HG02623 (cell line): ENCODE data around the gene PTTG1.
A peak's percentile ranks its signal among the peaks of the same experiment; 100 is the strongest.

ENCODE experiments used
- ATAC-seq: cut with Tn5 transposase; IDR thresholded peaks from one replicate; pipeline ENCODE4 v1.9.1; 2021; ENCODE audit warnings: moderate library complexity; ENCODE audit not compliant: unreplicated experiment

PTTG1 gene

DNA sequence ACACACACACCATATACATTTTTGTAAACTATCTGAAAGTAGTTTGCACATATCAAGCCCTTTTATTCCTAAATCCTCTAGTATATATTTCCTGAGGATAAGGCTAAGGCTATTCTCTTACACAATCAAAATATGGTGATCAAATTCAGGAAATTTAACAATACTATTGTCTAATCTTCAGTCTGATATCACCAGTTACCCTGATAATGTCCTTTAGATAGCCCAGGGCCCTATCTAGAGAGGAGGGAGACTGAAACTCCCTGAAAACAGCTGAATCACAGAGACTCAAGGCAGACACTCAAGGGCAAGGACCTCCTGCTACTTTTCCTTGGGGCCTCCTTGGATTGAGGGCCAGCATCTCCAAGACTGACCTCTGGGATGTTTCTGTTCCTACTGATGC lies 30.4 kb downstream of the PTTG1 start:
- ATAC-seq, result no peak

DNA sequence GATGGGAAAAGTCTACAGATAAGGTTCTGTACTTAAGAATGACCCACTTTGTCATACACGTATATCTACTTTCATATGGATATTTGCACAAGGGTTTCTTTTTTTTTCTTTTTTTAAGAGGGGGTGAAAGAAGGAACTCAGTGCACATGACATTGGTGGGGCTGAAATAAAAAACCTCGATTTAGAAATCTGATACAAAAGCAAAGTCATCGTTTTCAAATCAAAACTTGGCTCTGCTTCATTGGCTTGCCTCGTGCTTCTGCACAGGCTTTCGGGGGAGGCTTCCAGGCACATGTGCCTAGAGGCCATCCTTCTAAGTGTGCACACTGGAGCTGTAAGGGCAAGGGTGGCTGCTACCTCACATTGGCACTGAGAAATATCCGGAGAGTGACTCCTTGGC lies 31.1 kb downstream of the PTTG1 start:
- ATAC-seq, result no peak

DNA sequence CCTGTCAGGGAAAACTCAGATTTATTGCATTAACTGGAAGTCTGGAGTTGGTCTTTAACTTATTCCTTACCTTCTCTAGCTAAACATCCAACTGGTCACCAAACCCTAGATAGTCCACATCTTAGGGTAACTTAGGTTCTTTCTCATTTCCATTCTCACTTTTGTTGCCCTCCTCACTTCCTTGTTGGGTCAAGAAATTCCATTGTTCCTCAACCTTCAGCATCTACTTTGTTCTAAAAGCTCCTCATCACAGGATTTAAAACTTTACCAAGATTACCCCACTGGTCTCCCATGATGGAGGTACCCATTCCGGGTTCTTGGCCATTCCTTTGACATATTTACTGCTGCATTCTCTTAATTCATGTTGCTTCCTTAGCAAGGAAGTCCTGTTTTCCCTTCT lies 32.1 kb downstream of the PTTG1 start:
- ATAC-seq, result no peak

DNA sequence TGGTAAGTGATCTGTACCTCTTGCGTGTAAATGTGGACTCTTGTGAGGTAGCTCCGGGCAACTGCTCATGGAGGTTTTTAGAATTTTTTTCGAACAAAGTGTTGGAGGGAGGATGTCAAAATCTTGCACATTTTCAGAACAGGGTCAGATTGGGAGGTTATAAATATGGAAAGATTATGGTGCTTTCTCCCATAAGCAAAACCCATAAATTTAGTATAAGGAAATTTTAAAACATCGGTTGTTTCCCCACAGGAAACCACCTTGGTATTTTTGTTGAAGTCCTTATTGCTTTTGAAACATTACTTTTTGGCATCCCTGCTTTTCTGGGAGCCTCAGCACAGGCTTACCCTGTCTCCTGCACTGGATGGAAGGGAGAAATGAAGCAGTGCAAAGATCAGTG lies 33.9 kb downstream of the PTTG1 start:
- no peak for ATAC-seq

- ATAC-seq, result no peak
Measured at GRCh38 chr5:160456480-160457177, 35.0 kb downstream of the PTTG1 start.

DNA sequence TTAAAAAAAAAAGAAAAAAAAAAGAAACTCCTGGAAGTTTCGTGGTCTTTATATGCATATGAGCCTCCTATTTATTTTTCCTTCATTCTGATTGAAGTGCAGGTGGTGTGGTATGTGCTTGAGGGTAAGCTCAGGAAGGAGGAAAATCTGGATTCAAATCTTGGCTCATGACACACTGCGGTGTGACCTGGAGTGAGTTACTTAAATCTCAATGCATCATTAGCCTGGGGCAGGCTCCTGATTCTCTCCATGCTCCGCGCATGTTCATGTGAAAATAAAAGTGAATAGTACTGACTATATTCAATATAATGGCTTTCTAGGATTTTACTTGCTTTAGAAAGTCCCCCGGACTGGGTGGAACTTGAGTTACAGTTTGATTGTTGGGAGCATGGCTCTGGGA lies 35.6 kb downstream of the PTTG1 start:
- no peak for ATAC-seq

DNA sequence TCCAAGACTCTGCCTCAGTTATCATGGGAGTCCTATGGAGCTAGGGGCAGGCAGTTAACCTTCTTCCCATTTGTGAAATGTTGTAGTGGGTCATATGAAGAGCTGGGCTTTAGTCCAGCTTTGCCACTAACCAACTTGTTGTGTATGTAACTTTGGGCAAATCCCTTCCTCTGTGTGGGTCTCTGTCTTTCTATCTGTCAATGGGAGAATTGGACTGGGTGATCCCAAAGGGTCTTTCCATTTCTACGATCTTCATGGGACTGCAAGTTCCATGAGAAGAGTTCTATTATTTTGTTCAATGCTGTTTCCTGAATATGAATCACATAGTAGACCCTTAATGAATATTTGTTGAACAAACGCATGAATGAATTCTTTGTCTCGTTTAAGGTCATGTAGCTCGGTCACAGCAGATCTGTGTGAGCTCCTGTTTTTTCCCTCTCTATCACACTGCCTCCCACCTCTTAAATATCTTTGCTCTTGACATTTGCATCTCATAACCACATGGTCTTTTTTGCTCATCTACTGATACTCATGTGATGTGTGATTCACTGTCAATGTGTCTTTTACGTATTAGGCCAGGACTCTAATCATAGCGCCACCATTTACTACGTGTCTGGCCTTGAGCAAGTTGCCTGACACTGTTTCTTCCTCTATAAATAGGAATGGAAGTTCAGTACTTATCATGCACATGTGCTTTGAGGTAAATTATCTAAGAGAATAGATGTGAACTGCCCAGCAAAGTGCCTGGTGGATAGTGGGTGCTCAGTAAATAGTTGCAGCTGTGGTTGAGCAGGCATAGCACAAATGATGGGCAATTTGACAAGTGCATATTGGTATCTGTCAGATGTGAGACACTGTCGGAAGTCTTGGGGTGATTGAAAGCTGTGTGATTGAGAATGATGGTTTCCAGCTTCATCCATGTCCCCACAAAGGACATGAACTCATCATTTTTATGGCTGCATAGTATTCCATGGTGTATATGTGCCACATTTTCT lies 37.4 kb downstream of the PTTG1 start:
- peak; percentile 78 for ATAC-seq

DNA sequence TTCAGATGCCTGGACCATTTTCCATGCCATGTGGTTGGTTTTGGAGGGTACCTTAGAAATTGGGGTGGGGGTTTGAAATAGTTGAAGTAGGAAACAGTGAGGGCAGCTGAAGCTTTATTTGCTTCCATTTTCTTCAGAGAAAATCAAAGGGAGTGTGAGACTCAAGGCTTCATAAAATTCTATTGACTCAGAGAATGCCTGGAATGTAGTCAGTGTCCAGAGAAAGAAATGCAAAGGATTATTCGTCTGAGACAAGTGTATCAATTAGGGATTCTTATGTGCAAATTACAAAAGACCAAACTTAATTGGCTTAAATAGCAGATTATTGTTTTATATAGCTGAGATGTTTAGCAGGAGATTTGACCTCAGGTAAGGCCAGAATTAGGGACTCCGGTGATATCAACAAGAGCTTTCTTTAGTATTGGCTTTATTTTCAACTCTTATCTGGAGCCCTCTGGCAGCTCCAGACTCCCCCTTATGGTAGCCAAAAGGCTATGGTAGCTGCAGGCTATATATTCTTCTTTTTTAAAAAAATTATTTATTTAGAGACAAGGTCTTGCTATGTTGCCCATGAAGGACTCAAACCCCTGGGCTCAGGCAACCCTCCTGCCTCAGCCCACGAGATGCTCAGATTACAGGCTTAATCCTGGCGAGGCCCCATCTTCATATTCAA lies 38.9 kb downstream of the PTTG1 start:
- no peak for ATAC-seq

DNA sequence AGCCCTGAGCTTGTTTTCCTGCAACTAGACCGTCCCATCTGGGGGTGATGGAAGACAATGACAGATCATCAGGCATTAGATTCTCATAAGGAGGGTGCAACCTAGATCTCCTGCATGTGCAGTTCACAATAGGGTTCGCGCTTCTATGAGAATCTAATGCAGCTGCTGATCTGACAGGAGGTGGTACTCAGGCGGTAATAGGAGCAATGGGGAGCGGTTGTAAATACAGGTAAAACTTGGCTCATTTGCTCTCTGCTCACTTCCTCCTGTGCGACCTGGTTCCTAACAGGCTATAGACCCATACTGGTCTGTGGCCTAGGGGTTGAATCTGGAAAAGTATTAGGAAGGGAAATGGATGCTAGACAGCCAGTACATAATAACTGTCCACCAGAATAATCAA lies 39.7 kb downstream of the PTTG1 start:
- ATAC-seq, result no peak

DNA sequence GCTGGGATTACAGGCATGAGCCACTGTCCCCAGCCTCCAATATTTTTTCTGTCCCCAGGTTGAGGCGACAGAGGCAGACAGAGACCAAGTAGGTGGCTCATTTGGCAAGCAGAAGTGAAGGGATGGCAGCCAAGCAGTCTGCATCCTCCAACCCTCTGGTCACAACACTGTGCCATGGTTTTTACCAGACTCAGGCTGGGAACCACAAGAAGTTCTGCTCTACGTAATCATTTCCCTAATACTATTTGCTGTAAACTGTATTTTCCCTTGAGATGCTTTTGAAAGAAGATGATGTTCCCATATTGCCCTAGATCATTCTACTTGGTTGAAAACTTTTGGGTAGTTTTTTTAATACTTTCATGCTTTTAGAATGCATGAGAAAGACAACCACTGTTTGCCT lies 40.5 kb downstream of the PTTG1 start:
- ATAC-seq, result peak; percentile 28

DNA sequence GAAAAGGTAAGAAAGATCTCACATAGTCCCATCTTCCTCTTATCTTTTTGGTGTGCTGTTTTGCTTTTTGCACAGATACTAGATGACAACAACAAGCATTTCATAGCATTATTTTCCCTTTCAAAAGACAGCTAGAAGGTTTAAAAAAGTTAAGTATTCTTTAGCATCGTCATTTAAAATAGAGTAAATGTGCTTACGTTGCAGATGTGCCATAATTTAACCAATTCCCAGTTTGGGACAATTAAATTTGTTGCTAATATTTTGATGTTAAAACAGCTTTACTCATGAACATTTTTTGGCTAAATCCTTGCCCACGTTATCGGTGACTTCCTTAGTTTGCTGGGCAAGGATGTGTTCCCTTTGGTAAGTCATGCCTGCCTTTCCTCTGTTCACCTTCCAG lies 41.6 kb downstream of the PTTG1 start:
- ATAC-seq, result no peak

GRCh38 chr5:160463740-160464465 lies 42.2 kb downstream of the PTTG1 start:
- ATAC-seq, result no peak

DNA sequence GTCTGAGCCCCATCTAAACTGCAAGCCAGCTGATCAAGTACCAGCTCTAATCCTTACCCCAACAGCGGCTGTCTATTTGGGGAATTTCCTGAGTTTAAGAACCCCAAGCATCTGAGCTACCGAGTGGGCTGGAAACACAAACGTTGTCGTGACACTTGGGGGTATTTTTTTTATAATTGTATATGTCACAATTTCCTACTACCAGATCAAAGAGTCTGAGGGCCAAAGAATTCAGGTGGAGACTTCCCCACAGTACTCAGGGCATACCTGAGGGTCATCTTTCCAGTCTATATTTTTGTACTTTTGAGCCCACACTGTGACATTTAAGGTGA lies 42.8 kb downstream of the PTTG1 start:
- no peak for ATAC-seq

DNA sequence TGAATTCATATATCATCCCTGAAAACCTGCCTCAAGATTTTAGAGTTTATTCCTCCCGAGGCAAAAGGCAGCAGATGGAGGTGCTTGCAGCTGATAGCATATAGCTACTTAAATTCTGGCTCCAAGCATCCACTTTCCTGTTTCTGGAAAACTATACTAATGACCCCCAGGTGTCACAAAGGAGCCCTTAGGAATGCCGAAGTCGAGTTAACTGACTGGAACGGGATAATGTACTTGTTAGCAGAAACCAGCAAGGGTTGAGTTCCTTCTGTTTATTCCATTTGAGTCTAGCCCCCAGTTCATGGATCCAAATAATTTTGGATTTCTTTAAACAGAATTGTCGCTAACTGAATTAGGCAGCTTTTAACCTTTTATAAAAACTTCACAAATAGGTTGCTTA lies 44.5 kb downstream of the PTTG1 start:
- ATAC-seq, result no peak

DNA sequence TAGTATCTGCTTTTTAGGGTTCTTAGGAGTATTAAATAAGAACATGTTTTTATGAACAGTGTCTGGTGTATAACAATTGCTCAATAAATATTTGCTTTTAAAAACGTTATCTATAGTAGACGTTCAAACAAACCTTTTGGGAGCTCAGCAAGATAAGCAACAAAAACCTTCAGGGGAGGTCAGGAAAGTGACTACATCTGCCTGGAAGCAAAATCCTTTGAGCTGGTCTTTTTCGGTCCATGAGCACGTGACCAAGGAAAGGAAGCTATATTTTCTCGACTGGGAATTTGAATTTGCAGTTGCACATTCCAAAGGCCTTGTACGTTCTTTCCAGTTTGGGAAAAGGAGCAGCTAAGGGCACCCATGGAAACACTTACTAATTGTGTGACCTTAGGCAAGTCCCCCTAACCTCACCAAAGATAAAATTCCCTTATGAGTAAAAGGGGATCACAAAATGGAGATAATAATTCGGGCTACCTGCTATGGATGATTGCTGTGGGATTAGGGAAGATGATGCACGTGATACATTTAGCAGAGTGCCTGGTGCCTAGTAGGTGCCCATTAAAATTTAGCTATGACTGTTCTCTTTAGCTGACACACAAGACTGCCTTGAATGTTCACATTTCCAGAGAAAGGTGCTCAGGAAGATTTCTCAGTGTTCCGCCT lies 45.4 kb downstream of the PTTG1 start:
- no peak for ATAC-seq

GRCh38 chr5:160467555-160468362 lies 46.1 kb downstream of the PTTG1 start:
- peak; percentile 87 for ATAC-seq

DNA sequence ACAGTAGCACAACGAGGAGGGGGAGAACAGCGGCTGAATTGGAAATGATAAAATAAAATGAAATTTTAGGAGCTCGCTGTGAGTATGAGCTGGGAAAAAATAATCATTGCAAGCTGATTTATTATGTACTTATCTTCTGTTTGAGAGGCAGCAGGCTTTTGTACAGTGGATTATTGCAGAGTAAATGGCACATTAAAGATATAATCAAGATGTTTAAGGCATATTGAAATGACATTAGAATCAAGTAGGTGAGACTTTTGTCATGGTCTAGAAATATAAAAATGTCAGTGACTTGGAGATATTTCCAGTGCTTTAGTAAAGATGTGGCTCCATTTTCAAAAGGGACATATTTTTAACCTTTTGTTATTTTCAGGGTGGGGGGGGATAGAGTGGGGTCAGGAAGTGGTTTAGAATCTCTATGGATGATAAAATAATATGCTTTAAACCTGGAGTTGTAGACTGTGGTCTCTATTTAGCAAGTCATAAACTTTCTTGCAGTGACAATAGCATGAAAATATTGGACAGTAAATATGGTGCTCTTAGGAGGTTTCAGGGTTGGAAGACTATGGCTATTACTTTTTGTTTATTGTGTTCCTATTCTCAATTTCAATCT lies 46.8 kb downstream of the PTTG1 start:
- no peak for ATAC-seq

- ATAC-seq, result no peak
Measured at GRCh38 chr5:160469156-160470144, 47.8 kb downstream of the PTTG1 start.
